Stimulated activated CD8-positive, alpha-beta memory T cell treated with anti-CD3 and anti-CD28 coated beads, Interleukin-2, amount 100 ng/mL, for 48 hours (primary cell): ENCODE results near the gene CD7.

Experiments used
- DNase-seq, 2 donors: peaks; one replicate each; pipeline ENCODE4 v3.0.0-alpha.2; 2020; ENCODE audit warnings: low read depth in 2 of 2

CD7 gene

GRCh38 chr17:82298538-82299421 is 18.6 kb downstream of the CD7 start:
- no peak for DNase-seq

GRCh38 chr17:82297714-82298537 is 19.5 kb downstream of the CD7 start:
- DNase-seq: peak; percentile 78 to 86

DNA sequence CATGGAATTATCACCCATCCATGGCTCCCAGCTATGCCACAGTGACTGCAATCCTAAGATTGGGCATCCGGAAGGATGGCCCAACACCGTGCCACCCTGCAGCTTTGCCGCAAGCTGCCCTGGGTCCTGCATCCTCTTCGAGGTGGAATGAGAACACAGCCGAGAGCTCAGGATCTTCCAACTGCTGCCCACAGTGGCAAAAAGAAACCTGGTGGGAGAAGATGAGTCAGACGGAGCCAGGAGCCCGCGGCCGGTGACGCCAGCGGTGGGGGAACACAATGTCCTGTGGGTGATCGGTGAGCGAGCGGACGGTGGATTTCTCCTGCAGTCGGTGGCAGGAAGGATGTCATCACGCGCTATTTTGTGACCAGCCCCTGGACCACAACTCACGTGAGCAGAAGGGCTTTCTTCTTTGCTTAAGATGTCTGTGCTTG is 20.1 kb downstream of the CD7 start:
- DNase-seq: peak; percentile 86 to 89

DNA sequence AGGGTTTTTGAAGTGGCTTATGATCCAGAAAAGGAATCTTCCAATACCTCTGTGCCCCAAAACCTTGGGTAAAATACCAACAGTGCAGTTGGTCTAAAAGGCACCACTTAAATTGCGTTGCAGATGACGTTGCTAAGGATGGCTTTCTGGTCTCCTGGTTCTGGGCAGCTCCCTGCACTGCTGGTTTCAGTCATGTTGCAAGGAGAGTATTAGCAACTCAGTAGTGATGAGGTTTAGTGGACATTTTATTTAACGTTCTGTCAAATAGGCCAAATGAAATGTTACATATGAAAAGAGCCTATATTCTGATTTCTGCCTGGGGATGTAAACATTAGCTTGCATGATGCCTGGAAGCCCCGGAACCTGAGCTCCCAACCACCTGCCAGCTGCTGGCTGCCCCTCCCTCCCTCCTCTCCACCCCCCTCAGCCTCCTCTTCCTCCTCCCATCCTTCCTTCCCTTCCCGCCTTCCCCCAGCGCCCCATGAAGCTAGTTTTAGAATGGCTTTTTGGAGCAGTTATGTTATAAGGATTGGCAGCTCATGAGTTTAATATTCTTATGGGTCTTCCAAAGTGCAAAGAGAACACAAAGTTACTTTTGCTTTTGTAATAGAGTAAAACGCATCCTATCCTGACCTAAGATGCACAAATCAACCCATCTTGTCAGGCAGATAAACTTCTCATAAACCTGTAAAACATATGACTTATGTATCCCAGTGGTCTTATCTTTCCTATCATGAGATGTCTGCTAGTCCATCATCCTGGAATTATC is 20.7 kb downstream of the CD7 start:
- DNase-seq: no peak

GRCh38 chr17:82295472-82295814 is 22.0 kb downstream of the CD7 start:
- no peak for DNase-seq

DNA sequence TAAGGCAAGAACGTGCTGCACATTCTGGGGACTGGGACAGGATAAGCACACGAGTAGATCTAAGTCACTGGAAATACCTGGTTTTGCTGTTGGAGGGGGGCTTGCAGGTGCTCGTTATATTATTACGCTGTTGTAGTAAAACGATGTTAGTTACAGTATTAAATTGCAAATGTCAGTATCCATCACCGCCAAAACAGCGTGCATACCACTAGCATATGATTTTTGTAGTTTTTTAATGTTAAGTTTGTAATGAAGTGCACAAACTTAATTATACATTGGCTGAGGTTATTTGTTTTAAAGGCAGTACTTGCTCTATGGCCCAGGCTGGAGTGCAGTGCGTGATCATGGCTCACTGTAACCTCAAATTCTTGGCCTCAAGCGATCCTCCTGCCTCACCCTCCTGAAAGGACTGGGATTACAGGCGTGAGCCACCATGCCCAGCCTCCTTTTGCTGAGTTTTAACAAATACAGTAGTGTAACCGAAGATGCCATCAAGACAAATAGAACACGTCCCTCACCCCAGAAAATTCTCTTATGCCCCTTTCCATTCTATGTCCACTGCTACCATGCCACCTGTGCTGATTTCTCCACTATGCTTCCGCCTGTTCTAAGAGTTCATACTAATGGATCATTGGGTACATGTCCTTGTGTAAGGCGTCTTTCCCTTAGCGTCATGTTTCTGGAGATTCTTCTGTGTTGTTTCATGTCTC is 23.2 kb downstream of the CD7 start:
- no peak for DNase-seq

DNA sequence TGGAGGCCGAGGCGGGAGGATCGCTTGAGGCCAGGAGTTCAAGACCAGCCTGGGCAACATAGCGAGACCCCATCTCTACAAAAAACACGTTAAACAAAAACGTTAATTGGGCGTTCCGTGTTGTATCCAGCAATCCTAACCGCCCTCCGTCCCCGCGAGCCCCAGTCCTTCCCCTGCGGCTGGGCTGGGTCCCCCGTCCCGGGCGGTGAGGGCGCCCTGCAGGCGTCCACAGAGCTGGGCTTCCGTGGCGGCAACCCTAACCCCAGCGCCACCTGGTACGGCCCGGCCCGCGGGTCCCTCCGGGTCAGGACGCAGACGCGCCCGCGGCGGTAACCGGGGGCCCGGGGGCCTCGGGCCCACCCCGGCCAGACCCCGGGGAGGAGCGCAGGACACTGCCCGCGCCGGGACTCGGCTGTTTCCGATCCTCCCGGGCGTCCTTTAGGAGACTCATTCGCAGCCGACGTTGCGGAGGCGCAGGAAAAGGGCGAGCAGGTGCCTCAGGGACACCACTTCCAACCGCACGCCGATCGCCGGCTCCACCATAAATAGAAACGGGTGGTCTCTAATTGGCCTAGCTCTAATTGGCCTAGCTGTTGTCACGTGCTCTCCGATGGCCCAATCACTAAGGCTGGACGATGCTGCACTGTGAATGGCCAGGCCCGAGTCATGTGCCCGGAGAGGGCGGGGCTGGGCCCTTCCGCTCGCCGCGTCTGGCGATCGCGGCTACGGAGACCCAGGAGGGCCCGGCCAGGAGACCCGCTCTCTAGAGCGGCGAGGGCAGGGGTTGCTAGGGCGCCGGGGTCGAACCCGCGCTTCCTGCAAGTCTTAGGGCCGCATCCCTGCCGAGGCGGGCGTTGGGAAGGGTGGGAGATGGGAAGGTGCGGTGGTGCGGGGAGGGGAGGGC is 24.9 kb downstream of the CD7 start:
- DNase-seq: peak; percentile 88 to 90

DNA sequence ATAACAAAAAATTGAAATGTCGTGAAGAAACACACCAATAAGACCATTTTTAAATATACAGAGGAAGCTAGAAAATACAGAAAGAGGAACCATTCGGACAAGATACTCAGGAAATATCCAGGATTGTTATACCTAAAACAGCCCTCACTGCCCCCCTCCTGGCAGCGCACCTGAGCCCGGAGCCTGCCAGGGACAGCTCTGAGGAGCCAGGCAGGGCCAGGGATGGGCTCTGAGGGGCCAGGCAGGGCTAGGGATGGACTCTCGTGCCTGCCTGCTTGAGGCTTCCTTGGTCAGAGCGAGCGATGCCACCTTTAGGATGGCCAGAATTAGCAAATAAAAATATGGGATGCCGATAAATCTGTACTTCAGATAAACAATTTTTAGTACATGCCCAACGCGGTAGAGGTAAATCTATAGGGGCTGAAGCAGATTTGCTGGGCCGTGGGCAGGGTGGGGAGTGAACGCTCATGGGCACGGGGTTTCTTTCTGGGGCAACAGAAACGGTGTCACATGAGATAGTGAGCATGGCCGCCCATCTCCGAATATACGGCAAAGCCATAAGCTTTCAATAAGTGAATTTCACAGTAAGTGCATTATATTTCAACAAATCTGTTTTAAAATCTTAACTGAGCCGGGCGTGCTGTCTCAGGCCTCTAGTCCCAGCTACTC is 25.7 kb downstream of the CD7 start:
- no peak for DNase-seq

- DNase-seq: no peak
Observed at GRCh38 chr17:82287868-82288801, 29.3 kb downstream of the CD7 start.

- no peak for DNase-seq
Observed at GRCh38 chr17:82287013-82287867, 30.2 kb downstream of the CD7 start.

- no peak for DNase-seq
Observed at GRCh38 chr17:82285141-82285540, 32.3 kb downstream of the CD7 start.

GRCh38 chr17:82283208-82283749 is 34.1 kb downstream of the CD7 start:
- no peak for DNase-seq

DNA sequence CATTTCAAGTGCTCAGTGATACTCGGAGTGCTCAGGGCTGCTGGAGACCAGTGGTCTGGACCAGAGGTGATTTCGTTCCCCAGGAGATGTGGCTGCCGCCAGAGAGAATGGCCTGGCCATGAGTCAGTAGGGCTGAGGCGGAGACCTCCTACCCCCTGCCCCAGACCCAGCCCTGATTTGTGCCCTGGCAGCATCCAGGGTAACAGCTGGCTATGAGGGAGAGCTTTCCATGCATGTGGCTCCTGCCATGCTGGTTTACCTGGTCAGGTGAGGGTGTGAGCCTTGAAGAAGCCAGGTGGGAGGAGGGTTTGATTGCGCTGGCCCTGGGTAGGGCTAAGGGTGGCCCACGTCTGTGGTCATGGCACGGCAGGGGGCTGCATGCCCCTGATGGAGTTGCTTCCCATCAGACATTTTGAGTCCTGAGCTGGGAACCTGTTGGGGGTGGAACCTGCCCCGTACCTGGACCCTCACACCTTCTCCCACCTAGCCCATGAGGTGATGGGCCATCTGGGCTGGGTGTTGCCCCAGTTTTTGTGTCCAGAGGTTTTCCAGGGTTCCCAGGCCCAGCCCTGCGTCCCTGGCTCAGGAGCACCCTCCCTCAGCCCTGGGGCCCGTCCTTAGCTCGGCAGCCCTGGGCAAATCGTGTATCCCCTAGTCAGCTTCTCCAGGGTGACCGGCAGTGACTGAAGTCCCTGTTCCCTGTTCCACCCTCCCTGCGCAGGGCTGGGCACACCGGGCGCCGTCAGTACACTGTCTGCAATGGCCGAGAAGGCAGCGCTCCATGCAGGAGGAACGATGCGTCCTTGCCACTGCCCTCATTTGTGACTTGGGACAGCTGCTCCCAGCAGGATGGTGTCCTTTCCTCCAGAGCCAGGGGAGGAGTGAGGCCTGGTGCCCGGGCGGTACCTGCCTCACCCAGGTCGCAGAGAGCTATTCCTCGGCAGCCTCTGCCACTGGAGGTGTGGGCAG is 34.9 kb downstream of the CD7 start:
- DNase-seq: no peak

GRCh38 chr17:82281502-82282238 is 35.7 kb downstream of the CD7 start:
- DNase-seq: no peak

- no peak for DNase-seq
Observed at GRCh38 chr17:82281076-82281475, 36.3 kb downstream of the CD7 start.

- no peak for DNase-seq
Observed at GRCh38 chr17:82280537-82280936, 36.9 kb downstream of the CD7 start.
